ENCODE results near the gene MYH9. TPM values are rescaled to one million over a fixed set of nuclear protein-coding genes. Genes with fewer than 3 reads are reported as not detected.
A peak's percentile ranks its signal among the peaks of the same experiment; 100 is the strongest.

The MYH9 gene
- total and polyA plus RNA-seq, 2 donors (not counting 1 experiment from before 2014, with no cell fraction given): 108 to 554 TPM

- DNase-seq (no peak), ATAC-seq (ENCODE audit: low read depth) (no peak)
- H3K4me2 ChIP-seq (replicated peaks; ENCODE audit: low read depth, low read length, poor library complexity, severe bottlenecking): peak overlapping the region; percentile 58
- H3K9ac ChIP-seq (ENCODE audit: low read length): no peak overlapping the region
- intact Hi-C loops (cut with micrococcal nuclease): no loop called here
- H3K4me3 Mint-ChIP-seq: peak overlapping the region; percentile 52
- ChIA-PET POLR2A (interaction anchor here (1.1 kb wide), 1 partner anchor 12 kb away, joined by 3 read pairs; no protein-coding TSS in a partner anchor), CTCF (interaction anchor here (0.9 to 2.9 kb wide), 6 partner anchors 22 to 129 kb away, joined by 3 to 9 read pairs (median 4); no protein-coding TSS in a partner anchor)
- no peaks in the 10 kb centered on the region for H3K27me3 Mint-ChIP-seq
- H3K4me1 Mint-ChIP-seq: peaks cover 87% of the 10 kb centered on the region
- H3K27ac Mint-ChIP-seq: peak overlapping the region; percentile 78
- no peak overlapping the region for H2AFZ ChIP-seq (ENCODE audit: insufficient read depth, low read depth, low read length, poor library complexity, severe bottlenecking)
- H3K9me3 ChIP-seq (ENCODE audit: control extremely low read depth in 1 of 3, control insufficient read depth in 2 of 3, insufficient read depth in 1 of 3, low read length in 2 of 3): no peaks in the 10 kb centered on the region
- 74% methylated on average over 4 of the region's 25 CpGs for WGBS (ENCODE audit: insufficient coverage)
- peak overlapping the region; percentile 36 to 92 for H3K27ac ChIP-seq (ENCODE audit: low read length in 2 of 2)
- H3K27me3 ChIP-seq (replicated peaks in 1 of 4; ENCODE audit: control extremely low read depth in 1 of 4, control insufficient read depth in 3 of 4, insufficient read depth in 4 of 4, low read length in 3 of 4): no peaks in the 10 kb centered on the region
- TF ChIP-seq EZH2 (IDR thresholded peaks at IDR 0.05; ENCODE audit: borderline replicate concordance, insufficient read depth, low read depth, low read length, poor library complexity, severe bottlenecking) (no peak), CTCF (IDR thresholded peaks at IDR 0.05) (no peak)
- H3K4me1 ChIP-seq (ENCODE audit: control insufficient read depth in 2 of 2, insufficient read depth in 2 of 2, low read length in 2 of 2): peaks cover 85 to 95% of the 10 kb centered on the region in 2 donors
- H3K9me3 Mint-ChIP-seq (ENCODE audit: insufficient read depth): no peaks in the 10 kb centered on the region
- H3K36me3 ChIP-seq (replicated peaks in 1 of 2; ENCODE audit: control extremely low read depth in 1 of 2, control insufficient read depth in 1 of 2, extremely low read depth in 1 of 2, insufficient read depth in 2 of 2, low read length in 1 of 2): peaks cover 0 to 46% of the 10 kb centered on the region in 2 experiments
- peaks cover 100% of the 10 kb centered on the region for H3K79me2 ChIP-seq (ENCODE audit: control insufficient read depth, insufficient read depth, low read length)
- no peak overlapping the region for H3K4me3 ChIP-seq (ENCODE audit: control extremely low read depth in 1 of 5, extremely low read depth in 1 of 5, insufficient read depth in 1 of 5, low read depth in 2 of 5, low read length in 4 of 5)
- peaks cover 97% of the 10 kb centered on the region for H4K20me1 ChIP-seq (ENCODE audit: control insufficient read depth, insufficient read depth, low read length, poor library complexity, severe bottlenecking)
Measured at GRCh38 chr22:36356708-36357624, 30.8 kb downstream of the MYH9 start.

DNA sequence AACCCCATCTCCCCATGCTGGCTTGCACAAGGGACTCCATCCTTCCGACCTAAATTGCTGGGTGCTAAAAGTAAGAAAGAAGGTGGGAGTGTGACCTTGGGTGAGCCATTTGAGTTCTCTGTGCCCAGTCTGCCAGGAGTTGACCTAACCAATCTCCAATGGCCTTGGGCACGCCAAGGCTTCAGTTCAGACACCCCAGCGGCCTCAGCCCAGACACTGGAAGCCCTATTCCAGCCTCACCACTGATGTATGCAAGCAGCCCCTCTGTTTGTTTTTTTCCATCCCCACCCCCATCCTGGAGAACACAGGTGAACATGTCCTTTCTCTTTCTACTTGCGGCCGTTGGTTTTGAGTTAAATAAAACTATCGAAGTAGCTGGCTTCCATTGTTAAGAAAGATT lies 31.9 kb downstream of the MYH9 start:
- ATAC-seq (ENCODE audit: low read depth): no peak
- Histone ChIP-seq H3K4me1 (ENCODE audit: control insufficient read depth in 2 of 2, insufficient read depth in 2 of 2, low read length in 2 of 2) (peaks cover 84 to 94% of the 10 kb centered on the region in 2 donors), H3K27ac (ENCODE audit: low read length in 2 of 2) (peak overlapping the region; percentile 47 to 92), H3K27me3 (replicated peaks in 1 of 4; ENCODE audit: control extremely low read depth in 1 of 4, control insufficient read depth in 3 of 4, insufficient read depth in 4 of 4, low read length in 3 of 4) (no peaks in the 10 kb centered on the region), H2AFZ (ENCODE audit: insufficient read depth, low read depth, low read length, poor library complexity, severe bottlenecking) (no peak overlapping the region), H3K9ac (ENCODE audit: low read length) (peak overlapping the region; percentile 2), H3K4me2 (replicated peaks; ENCODE audit: low read depth, low read length, poor library complexity, severe bottlenecking) (peak overlapping the region; percentile 46), H3K4me3 (ENCODE audit: control extremely low read depth in 1 of 5, extremely low read depth in 1 of 5, insufficient read depth in 1 of 5, low read depth in 2 of 5, low read length in 4 of 5) (no peak overlapping the region), H3K79me2 (ENCODE audit: control insufficient read depth, insufficient read depth, low read length) (peaks cover 100% of the 10 kb centered on the region), H3K36me3 (replicated peaks in 1 of 2; ENCODE audit: control extremely low read depth in 1 of 2, control insufficient read depth in 1 of 2, extremely low read depth in 1 of 2, insufficient read depth in 2 of 2, low read length in 1 of 2) (peaks cover 0 to 48% of the 10 kb centered on the region in 2 experiments), H4K20me1 (ENCODE audit: control insufficient read depth, insufficient read depth, low read length, poor library complexity, severe bottlenecking) (peaks cover 97% of the 10 kb centered on the region), H3K9me3 (ENCODE audit: control extremely low read depth in 1 of 3, control insufficient read depth in 2 of 3, insufficient read depth in 1 of 3, low read length in 2 of 3) (no peaks in the 10 kb centered on the region)
- ChIA-PET POLR2A (interaction anchor here (0.6 kb wide), 1 partner anchor 20 kb away, joined by 4 read pairs; no protein-coding TSS in a partner anchor), CTCF (interaction anchor here (0.9 to 1.5 kb wide), 5 partner anchors 23 to 130 kb away, joined by 3 to 5 read pairs (median 4); no protein-coding TSS in a partner anchor)
- no peaks in the 10 kb centered on the region for H3K9me3 Mint-ChIP-seq (ENCODE audit: insufficient read depth)
- DNase-seq: no peak
- H3K4me1 Mint-ChIP-seq: peaks cover 87% of the 10 kb centered on the region
- TF ChIP-seq CTCF (IDR thresholded peaks at IDR 0.05) (no peak), EZH2 (IDR thresholded peaks at IDR 0.05; ENCODE audit: borderline replicate concordance, insufficient read depth, low read depth, low read length, poor library complexity, severe bottlenecking) (no peak)
- 81% methylated on average over 2 of the region's 6 CpGs for WGBS (ENCODE audit: insufficient coverage)
- H3K27ac Mint-ChIP-seq: peak overlapping the region; percentile 91
- intact Hi-C loops (cut with micrococcal nuclease): no loop called here
- no peaks in the 10 kb centered on the region for H3K27me3 Mint-ChIP-seq
- H3K4me3 Mint-ChIP-seq: peak overlapping the region; percentile 42
